HEK293T (cell line): Measurements from ENCODE around the gene ASTN2.

Experiments used
- ARNT ChIP-seq: fragments of 450-650 bp; IDR thresholded peaks from 2 replicates; pipeline ENCODE4 v1.6.1; 2017; ENCODE audit warnings: mild to moderate bottlenecking
- BHLHE40 ChIP-seq: fragments of 450-650 bp; IDR thresholded peaks from 2 replicates; pipeline ENCODE4 v1.6.1; 2016; ENCODE audit warnings: mild to moderate bottlenecking, moderate library complexity, borderline replicate concordance
- ELF4 ChIP-seq: fragments of 450-650 bp; IDR thresholded peaks from 2 replicates; pipeline ENCODE4 v1.6.1; 2017; ENCODE audit warnings: antibody characterized with exemption
- FOXA1 ChIP-seq: fragments of 450-650 bp; IDR thresholded peaks from 2 replicates; pipeline ENCODE4 v1.6.1; 2016; ENCODE audit warnings: mild to moderate bottlenecking
- FOXM1 ChIP-seq: fragments of 450-650 bp; IDR thresholded peaks from 2 replicates; pipeline ENCODE4 v1.6.1; 2017; ENCODE audit warnings: mild to moderate bottlenecking, borderline replicate concordance
- LEF1 ChIP-seq: fragments of 450-650 bp; IDR thresholded peaks from 2 replicates; pipeline ENCODE4 v1.6.1; 2017; ENCODE audit warnings: mild to moderate bottlenecking, borderline replicate concordance
- PKNOX1 ChIP-seq: fragments of 450-650 bp; IDR thresholded peaks from 2 replicates; pipeline ENCODE4 v1.6.1; 2016
- SP1 ChIP-seq: fragments of 450-650 bp; IDR thresholded peaks from 2 replicates; pipeline ENCODE4 v1.6.1; 2017
- TARDBP ChIP-seq: fragments of 450-650 bp; IDR thresholded peaks from 2 replicates; pipeline ENCODE4 v1.6.1; 2016
- ZNF384 ChIP-seq: fragments of 450-650 bp; IDR thresholded peaks from 2 replicates; pipeline ENCODE4 v1.6.1; 2016

GRCh38 chr9:117170567-117170966 is 244.3 kb downstream of the ASTN2 start:
- no peak for TF ChIP-seq LEF1
- TF ChIP-seq FOXA1, result no peak
- TF ChIP-seq TARDBP, result no peak
- TF ChIP-seq PKNOX1, result no peak
- no peak for TF ChIP-seq ELF4
- TF ChIP-seq ZNF384, result no peak
- no peak for TF ChIP-seq FOXM1
- TF ChIP-seq BHLHE40, result no peak
- TF ChIP-seq ARNT, result no peak
- TF ChIP-seq SP1, result no peak
